BLaER1 (cell line): ENCODE results near the gene SLC5A11.
"Not testable (repeated sequence)": the region's sequence is repeated elsewhere in the genome, so short reads cannot be mapped to it uniquely, and the experiment has no call there.

ENCODE experiments used
- H3K27ac ChIP-seq: shearing (Covaris generic); formaldehyde crosslinking; 2 replicates; pipeline ENCODE4 v1.8.1; 2022
- H3K27me3 ChIP-seq: shearing (Covaris generic); formaldehyde crosslinking; 2 replicates; pipeline ENCODE4 v1.8.1; 2022
- H3K36me3 ChIP-seq: shearing (Covaris generic); formaldehyde crosslinking; 2 replicates; pipeline ENCODE4 v1.8.1; 2022
- H3K4me1 ChIP-seq: shearing (Covaris generic); formaldehyde crosslinking; 2 replicates; pipeline ENCODE4 v1.8.1; 2022
- H3K4me2 ChIP-seq: shearing (Covaris generic); formaldehyde crosslinking; 2 replicates; pipeline ENCODE4 v1.8.1; 2022
- H3K4me3 ChIP-seq: shearing (Covaris generic); formaldehyde crosslinking; 2 replicates; pipeline ENCODE4 v1.8.1; 2022
- H3K9ac ChIP-seq: shearing (Covaris generic); formaldehyde crosslinking; 2 replicates; pipeline ENCODE4 v1.8.1; 2022
- H3K9me3 ChIP-seq: shearing (Covaris generic); formaldehyde crosslinking; 2 replicates; pipeline ENCODE4 v1.8.1; 2022
- H4K20me1 ChIP-seq: shearing (Covaris generic); formaldehyde crosslinking; 2 replicates; pipeline ENCODE4 v1.8.1; 2022
- Cebpa-rat ChIP-seq: shearing (Covaris generic); IDR thresholded peaks from 2 replicates; pipeline ENCODE4 v1.8.1; 2022

SLC5A11 gene

DNA sequence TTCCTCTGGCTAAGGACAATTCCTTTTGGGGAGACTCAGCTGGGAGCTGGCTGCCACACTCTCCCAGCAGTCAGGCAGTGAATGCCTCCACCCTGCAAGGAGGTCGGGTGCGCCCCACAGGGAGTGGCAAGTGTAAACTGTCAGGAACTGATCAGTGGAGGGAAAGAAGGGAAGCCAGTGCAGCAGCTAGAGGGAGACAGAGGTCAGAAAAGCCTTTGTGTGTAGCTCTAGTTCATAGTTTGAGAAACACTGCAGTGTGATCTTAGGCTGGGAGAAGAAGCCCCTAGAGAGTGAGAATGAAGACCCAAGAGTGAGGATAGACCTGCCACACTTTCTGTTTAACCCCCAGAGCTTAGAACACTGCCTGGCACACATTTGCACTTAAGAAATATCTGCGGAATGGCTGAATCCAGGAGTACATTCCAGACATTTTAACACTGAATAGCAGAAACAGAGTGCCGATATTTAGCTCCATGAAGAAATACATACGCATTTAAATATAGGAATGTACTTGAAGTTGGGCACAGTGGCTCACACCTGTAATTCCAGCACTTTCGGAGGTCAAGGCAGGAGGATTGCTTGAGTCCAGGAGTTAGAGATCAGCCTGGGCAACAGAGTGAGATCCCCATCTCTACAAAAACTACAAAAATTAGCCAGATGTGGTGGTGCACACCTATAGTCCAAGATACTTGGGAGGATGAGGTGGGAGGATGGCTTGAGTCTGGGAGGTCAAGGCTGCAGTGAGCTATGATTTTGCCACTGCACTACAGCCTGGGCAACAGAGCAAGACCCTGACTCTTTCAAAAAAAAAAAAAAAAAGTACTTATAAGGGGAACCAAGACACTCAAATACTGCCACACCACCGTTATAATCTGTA, 11.1 kb upstream of the SLC5A11 start:
- H3K4me2 ChIP-seq: no peak overlapping the region
- H3K4me1 ChIP-seq: no peaks in the 10 kb centered on the region
- H3K27me3 ChIP-seq: no peaks in the 10 kb centered on the region
- H3K9me3 ChIP-seq: no peaks in the 10 kb centered on the region
- no peak for TF ChIP-seq Cebpa-rat
- H3K36me3 ChIP-seq: no peaks in the 10 kb centered on the region
- H3K9ac ChIP-seq: no peak overlapping the region
- no peak overlapping the region for H3K4me3 ChIP-seq
- no peaks in the 10 kb centered on the region for H4K20me1 ChIP-seq
- H3K27ac ChIP-seq: no peak overlapping the region

DNA sequence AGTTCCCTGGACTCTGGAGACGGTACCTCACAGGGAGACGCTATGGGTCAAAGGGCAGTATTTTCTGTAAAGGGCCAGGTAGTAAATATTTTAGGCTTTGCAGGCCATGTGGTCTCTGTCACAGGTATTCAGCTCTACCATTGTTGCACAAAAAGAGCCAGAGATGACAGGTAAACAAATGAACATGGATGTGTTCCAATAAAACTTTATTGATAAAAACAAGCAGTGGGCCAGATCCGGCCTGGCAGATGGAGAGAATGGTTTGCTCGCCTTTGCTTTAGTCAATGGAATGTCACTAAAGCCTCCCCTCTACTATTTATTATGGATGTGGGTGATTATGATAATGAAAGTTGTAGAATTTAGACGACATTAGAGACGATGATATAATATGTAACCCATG, 8.9 kb upstream of the SLC5A11 start:
- Histone ChIP-seq H3K27me3 (no peaks in the 10 kb centered on the region), H3K27ac (no peak overlapping the region), H3K4me2 (no peak overlapping the region), H3K9ac (no peak overlapping the region), H3K36me3 (no peaks in the 10 kb centered on the region), H4K20me1 (no peaks in the 10 kb centered on the region), H3K9me3 (no peaks in the 10 kb centered on the region), H3K4me3 (no peak overlapping the region), H3K4me1 (no peaks in the 10 kb centered on the region)
- TF ChIP-seq Cebpa-rat: no peak

DNA sequence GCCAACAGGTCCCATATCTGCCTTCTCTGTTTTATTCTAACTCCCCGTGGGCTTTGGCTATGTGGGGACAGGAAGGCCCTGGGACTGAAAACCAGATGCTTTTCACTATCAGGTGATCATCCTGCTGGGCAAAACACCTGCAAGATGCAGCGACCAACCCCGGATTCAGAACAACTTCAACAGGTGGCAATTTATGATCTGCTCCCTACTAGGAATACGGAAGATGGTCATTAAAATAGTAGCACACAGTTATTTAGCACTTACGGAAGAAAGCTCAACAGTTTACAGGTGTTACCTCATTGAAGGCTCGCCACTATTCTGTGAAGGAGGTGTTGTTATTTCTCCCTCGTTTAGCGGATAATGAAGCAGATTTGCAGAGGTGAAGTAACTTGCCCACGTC, 7.8 kb upstream of the SLC5A11 start:
- Histone ChIP-seq H3K27ac (no peak overlapping the region), H3K4me2 (no peak overlapping the region), H3K9me3 (no peaks in the 10 kb centered on the region), H3K4me3 (no peak overlapping the region), H4K20me1 (no peaks in the 10 kb centered on the region), H3K4me1 (no peaks in the 10 kb centered on the region), H3K9ac (no peak overlapping the region), H3K27me3 (no peaks in the 10 kb centered on the region), H3K36me3 (no peaks in the 10 kb centered on the region)
- no peak for TF ChIP-seq Cebpa-rat

DNA sequence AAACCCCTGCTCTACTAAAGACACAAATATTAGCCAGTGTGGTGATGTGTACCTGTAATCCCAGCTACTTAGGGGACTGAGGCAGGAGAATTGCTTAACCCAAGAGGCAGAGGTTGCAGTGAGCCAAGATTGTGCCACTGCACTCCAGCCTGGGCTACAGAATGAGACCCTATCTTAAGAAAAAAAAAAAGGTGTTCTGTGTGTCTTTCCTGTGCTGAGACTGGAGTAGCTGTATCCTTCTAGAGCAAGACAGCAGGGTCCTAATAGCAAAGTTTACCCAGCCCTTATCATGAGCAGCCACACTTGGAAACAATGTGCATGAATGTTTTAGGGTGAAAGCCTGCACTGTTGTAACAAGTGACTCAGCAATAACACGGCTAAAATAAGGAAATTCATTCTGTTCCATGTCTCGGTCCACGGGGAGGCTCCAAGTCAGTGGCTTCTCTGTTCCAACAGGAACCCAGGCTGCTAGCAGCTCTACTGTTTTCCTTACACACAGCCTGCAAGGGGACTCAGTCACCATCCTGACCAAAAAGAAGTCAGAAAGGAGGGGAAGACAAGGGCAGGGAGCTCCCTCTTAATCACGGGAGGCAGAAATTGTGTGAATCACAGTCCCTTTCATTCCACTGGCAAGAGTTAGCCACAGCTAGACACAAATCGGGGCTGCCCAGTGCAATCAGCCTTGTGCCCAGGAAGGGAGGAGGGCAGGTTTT, 7.1 kb upstream of the SLC5A11 start:
- no peak for TF ChIP-seq Cebpa-rat
- no peaks in the 10 kb centered on the region for H3K27me3 ChIP-seq
- H3K4me1 ChIP-seq: no peaks in the 10 kb centered on the region
- H3K9ac ChIP-seq: no peak overlapping the region
- no peak overlapping the region for H3K27ac ChIP-seq
- no peaks in the 10 kb centered on the region for H3K9me3 ChIP-seq
- no peaks in the 10 kb centered on the region for H4K20me1 ChIP-seq
- no peak overlapping the region for H3K4me2 ChIP-seq
- H3K4me3 ChIP-seq: no peak overlapping the region
- H3K36me3 ChIP-seq: no peaks in the 10 kb centered on the region

DNA sequence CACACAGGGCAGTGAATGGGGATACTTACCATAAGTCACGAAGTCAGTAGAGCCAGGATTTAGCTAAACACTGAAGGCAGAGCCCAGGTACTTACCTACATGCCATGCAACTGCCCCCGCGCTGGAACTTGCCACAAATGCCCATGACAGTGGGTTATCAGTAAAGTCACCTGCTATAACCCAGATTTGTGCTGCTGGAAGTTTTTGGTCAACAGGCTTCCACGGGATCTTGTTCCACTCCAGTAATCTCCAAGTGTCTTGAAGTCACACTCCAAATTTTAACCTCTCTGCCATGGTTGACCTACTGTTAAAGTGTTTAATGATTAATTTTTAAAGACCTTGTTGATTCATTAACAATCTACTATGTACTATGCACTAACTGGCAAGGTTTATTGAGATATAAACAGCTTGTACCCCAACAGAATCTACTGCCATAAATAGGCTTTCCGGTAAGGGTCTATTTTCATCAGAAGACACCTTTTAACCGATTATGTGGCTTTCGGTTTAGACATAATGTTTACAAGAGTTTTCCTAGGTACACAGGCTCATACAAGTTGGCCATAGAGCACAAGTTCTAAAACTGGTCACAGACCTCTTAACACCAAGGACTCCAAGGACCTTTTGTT, 6.3 kb upstream of the SLC5A11 start:
- no peak overlapping the region for H3K4me2 ChIP-seq

DNA sequence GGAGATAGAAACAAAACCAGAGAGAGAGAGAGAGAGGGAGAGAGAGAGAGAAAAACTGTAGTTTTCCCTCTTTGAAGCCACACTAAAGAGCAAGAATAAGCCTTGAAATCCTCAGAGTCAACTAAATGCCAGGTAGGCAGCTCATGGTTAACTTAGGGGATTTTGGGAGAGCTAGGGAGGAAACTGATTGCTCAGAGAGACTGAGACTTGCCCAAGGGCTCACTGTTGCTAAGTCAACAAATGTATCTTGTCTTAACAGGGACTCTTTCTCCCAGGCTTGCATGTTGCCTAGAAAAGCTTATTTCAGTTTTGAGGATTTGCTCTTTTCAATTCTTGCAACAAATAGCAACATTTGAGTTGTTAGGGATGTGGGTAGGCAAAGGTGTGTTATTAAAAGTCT, 4.5 kb upstream of the SLC5A11 start:
- Histone ChIP-seq H3K9me3 (no peaks in the 10 kb centered on the region), H3K4me2 (no peak overlapping the region), H3K4me3 (no peak overlapping the region), H3K9ac (no peak overlapping the region), H3K27ac (no peak overlapping the region), H4K20me1 (no peaks in the 10 kb centered on the region), H3K36me3 (no peaks in the 10 kb centered on the region), H3K27me3 (no peaks in the 10 kb centered on the region), H3K4me1 (no peaks in the 10 kb centered on the region)
- TF ChIP-seq Cebpa-rat: no peak

More for the DNA sequence above, 6.3 kb upstream of the SLC5A11 start:
- H3K27ac ChIP-seq: no peak overlapping the region
- H4K20me1 ChIP-seq: no peaks in the 10 kb centered on the region
- H3K4me3 ChIP-seq: no peak overlapping the region
- no peaks in the 10 kb centered on the region for H3K36me3 ChIP-seq
- no peaks in the 10 kb centered on the region for H3K9me3 ChIP-seq
- no peaks in the 10 kb centered on the region for H3K27me3 ChIP-seq
- no peak for TF ChIP-seq Cebpa-rat
- H3K9ac ChIP-seq: no peak overlapping the region
- no peaks in the 10 kb centered on the region for H3K4me1 ChIP-seq

DNA sequence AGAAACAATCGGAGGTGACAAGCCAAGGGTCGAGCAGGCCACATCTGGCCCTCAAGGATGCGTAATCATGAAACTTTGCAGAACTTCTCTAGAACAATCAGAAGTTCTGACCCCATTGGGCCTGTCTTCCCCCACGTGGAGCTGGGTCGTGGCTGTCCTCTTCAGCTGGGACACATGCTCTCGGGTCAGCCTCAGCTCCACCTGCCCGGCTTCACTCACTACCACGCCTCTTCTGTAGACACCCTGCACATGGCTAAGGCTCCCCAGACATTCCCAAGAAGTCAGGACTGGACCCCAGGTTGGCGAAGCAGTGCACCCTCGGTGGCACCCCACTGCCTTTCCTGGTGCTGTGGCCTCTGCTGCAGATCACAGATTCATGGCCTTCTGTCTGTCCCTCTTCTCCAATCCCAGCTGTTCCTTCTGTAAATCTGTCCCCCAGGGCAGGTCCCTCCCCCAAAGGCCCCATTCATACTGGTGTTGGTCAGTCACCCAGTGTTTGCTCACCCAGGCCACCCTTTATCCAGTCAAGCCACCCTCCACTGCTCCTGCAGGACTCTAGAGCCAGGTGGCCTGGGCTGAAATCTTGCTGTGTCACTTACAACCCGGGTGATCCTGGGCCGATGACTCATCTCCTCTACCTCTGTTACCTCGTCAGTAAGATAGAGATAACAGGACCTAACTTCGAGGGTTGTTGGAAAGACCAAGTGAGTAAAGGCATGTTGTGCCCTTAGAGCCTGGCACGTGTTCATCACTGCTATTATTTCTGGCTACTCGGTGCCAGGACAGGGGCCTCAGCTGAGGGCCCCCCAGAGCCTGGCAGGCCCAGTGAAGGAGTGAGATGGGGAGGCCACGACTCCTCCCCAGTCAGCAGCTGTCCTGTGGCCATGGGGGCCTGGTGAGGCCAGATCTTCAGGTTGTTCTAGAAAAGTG, 1.4 kb upstream of the SLC5A11 start:
- no peak for TF ChIP-seq Cebpa-rat
- no peak overlapping the region for H3K9ac ChIP-seq
- no peak overlapping the region for H3K27ac ChIP-seq
- H3K4me2 ChIP-seq: no peak overlapping the region
- H3K4me3 ChIP-seq: no peak overlapping the region
- H3K27me3 ChIP-seq: no peaks in the 10 kb centered on the region
- no peaks in the 10 kb centered on the region for H3K4me1 ChIP-seq
- H3K9me3 ChIP-seq: no peaks in the 10 kb centered on the region
- no peaks in the 10 kb centered on the region for H4K20me1 ChIP-seq
- H3K36me3 ChIP-seq: no peaks in the 10 kb centered on the region

DNA sequence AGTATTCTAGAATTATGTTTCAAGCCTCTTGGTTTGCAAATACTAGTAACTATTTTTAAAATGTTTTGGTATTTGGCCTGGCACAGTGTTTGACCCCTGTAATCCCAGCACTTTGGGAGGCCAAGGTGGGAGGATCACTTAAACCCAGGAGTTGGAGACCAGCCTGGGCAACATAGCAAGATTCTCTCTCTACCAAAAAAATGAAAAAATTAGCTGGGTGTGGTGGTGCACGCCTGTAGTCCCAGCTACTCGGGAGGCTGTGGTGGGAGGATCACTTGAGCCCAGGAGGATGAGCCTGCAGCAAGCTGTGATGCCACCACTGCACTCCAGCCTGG, 765 bp upstream of the SLC5A11 start:
- H3K4me3 ChIP-seq, H3K9ac ChIP-seq, H3K27ac ChIP-seq, H3K27me3 ChIP-seq, H3K9me3 ChIP-seq, H3K36me3 ChIP-seq, H4K20me1 ChIP-seq, H3K4me1 ChIP-seq, H3K4me2 ChIP-seq: not testable (repeated sequence)

DNA sequence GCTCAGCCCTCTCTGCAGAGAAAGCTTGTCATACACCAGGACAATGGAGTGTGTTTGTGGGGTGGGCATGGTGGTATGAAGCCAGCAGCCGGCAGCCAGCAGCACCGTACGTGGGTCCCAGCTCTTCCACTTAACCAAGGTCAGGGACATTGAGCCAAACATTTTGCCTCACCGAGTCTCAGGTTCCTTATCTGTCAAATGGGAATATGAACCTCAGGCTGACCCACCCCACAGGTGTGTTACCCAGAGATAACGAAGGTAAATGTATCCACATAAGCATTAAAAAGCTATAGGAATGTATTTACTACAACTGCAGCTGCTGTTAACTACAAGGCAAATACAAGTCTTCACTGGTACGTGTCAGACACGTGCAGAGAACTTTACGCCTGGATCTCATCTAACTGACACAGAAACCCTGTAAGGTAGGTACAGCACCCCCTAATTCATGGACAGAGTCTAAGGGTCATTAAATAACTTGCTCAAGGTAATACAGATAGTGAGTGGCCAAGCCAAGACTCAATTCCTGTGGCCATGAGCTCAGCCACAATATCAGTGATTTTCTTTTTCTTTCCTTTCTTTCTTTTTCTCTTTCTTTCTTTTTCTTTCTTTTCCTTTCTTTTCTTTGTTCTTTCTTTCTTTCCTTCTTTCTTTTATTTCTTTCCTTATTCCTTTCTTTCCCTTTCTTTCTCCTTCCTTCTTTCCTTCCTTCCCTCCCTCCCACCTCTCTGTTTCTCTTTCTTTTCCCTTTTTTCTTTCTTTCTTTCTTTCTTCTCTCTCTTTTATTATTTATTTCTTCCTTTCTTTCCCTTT, 990 bp downstream of the SLC5A11 start:
- Histone ChIP-seq H3K4me2 (no peak overlapping the region), H3K27ac (no peak overlapping the region), H3K9ac (no peak overlapping the region), H3K4me3 (no peak overlapping the region), H3K9me3 (no peaks in the 10 kb centered on the region), H3K36me3 (no peaks in the 10 kb centered on the region), H4K20me1 (no peaks in the 10 kb centered on the region), H3K27me3 (no peaks in the 10 kb centered on the region), H3K4me1 (no peaks in the 10 kb centered on the region)
- TF ChIP-seq Cebpa-rat: no peak
